Fibroblast of pulmonary artery (primary cell): ENCODE results near the gene ESRP2.
A peak's percentile ranks its signal among the peaks of the same experiment; 100 is the strongest.

Source experiments
- DNase-seq: peaks from one replicate; pipeline ENCODE4 v3.0.0-alpha.2; 2010; ENCODE audit warnings: low read depth
- H3K4me3 ChIP-seq: replicated peaks from 2 replicates; pipeline ENCODE4 v1.5.1; 2011; ENCODE audit warnings: low read depth, mild to moderate bottlenecking, control low read depth, low read length, moderate library complexity
- TF ChIP-seq, protein P1 (sequence below): IDR thresholded peaks from 2 replicates; pipeline ENCODE4 v1.5.1; 2011; ENCODE audit warnings: mild to moderate bottlenecking, control low read depth, low read length, inconsistent platforms; ENCODE audit errors: missing control alignments

Gene ESRP2

DNA sequence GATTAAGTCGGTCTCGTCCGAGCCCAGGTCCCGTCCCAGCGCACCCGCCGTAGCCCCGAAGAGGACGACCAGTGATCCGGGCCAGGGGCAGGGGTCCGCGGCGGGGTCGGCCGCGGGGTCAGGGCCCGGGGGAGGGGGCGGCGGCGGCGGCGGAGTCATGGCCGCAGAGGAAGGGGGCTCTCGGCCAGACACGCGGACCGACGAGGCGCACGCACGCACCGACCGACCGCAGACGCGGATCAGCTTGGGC, at the start of gene ESRP2:
TSS of gene ESRP2 (minus strand) at position 241 of the 250 bp plus-strand sequence. CDS start at position 159, 82 bp downstream.
- peak within 1 kb of the TSS; percentile 64 for H3K4me3 ChIP-seq
- DNase-seq = no peak
- TF ChIP-seq, protein P1, sequence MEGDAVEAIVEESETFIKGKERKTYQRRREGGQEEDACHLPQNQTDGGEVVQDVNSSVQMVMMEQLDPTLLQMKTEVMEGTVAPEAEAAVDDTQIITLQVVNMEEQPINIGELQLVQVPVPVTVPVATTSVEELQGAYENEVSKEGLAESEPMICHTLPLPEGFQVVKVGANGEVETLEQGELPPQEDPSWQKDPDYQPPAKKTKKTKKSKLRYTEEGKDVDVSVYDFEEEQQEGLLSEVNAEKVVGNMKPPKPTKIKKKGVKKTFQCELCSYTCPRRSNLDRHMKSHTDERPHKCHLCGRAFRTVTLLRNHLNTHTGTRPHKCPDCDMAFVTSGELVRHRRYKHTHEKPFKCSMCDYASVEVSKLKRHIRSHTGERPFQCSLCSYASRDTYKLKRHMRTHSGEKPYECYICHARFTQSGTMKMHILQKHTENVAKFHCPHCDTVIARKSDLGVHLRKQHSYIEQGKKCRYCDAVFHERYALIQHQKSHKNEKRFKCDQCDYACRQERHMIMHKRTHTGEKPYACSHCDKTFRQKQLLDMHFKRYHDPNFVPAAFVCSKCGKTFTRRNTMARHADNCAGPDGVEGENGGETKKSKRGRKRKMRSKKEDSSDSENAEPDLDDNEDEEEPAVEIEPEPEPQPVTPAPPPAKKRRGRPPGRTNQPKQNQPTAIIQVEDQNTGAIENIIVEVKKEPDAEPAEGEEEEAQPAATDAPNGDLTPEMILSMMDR = no peak

DNA sequence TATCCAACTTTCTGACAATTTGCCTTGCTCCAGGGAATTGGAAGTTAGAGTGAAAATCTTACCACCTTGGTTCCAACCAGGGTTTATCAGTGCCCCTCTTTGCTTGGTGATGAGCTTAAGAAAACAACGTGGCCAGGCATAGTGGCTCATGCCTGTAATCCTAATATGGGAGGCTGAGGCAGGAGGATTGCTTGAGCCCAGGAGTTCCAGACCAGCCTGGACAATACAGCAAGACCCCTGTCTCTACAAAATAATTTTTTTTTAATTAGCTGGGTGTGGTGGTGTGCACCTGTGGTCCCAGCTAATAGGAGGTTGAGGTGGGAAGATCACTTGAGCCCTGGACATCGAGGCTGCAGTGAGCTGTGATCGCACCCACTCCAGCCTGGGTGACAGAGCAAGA, 49.8 kb upstream of the ESRP2 start:
- TF ChIP-seq, protein P1 = no peak
- H3K4me3 ChIP-seq = no peak overlapping the region
- no peak for DNase-seq

DNA sequence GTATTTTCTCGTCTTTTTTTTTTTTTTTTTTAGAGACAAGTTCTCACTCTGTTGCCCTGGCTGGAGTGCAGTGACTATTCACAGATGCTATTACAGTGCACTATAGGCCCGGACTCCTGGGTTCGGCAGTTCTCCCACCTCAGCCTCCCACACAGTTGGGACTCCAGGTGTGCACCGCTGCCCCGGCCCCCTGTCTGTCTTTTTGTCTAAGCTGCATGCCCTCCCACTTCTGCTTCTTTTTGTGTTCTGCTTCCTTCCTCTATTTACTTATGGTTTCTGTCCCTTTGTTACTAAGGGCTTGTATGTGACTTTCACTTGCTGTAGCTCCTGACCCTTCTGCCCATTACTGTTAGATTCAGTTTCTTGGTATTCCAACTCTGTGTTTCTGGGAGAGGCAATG, 48.9 kb upstream of the ESRP2 start:
- DNase-seq = no peak
- H3K4me3 ChIP-seq = no peak overlapping the region
- TF ChIP-seq, protein P1 = no peak

DNA sequence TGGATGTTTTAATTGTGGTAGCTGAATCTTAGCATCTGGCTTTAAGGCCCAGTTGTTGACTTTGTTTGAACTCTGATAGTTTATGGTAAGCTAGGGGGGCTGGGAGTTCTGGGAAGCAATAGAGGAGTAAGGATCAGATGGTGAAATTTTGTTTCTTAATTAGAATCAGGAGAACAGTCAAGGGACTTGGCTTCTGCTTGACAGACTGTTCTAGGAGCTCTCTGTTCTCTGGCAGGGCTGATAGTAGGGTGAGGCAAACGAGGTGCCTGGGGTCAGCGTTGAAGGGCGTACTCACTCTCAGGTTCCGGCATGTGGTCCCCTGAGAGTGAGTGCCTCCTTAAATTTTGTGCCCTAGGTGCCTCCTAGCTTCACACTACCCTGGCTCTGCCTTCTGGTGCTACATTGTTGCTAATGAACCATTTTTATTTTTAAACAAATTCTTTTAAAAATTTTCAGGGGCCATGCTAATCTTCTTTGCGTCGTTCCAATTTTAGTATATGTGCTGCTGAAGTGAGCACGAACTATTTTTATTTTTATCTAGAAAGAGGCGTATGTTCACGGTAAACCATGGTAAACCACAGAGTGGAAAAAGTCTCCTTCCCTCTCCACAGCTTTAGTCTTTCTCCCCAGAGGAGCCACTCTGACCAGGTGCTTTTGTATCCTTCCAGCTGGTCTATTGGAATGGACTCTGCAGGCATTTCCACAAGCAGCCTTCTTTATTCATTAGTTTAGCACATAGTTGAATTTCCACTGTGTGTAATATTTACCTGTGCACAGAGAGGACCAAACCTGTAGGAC, 48.1 kb upstream of the ESRP2 start:
- no peak overlapping the region for H3K4me3 ChIP-seq
- DNase-seq = no peak
- TF ChIP-seq, protein P1 = no peak

DNA sequence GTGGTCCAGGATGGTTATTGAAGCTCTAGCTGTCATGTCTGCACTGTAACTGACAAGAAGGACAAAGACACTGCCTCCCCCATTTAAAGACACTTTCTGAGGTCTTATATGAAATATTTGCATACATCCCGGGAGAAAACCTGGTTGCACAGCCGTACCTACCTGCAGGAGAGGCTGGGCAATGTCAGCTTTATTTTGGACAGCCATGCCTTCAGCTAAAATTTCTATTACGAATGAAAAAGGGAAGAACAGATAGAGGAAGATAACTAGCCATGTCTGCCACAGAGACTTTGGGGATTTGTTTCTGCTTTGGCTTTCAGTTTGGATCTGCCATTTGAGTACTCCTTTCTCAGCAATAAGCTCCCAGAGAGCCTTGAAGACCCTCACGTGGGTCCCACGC, 47.4 kb upstream of the ESRP2 start:
- no peak for DNase-seq
- no peak overlapping the region for H3K4me3 ChIP-seq
- TF ChIP-seq, protein P1 = no peak

DNA sequence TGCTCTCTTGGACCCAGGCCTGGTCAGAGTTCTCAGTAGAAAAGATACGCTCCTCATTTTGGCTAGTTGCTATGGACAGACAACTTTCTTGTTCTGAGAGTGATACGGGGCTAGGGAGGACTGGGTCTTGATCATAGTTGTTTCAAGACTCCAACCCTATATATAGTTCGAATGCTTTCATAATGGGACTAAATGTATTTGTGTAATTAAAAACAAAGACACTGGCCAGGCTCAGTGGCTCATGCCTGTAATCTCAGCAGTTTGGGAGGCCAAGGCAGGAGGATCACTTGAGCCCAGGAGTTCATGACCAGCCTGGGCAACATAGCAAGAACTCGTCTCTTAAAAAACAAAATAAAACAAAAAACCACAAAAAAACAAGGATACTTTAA, 46.1 kb upstream of the ESRP2 start:
- no peak for DNase-seq
- TF ChIP-seq, protein P1 = no peak
- H3K4me3 ChIP-seq = no peak overlapping the region
